GM18511 (cell line): ENCODE data around the gene SLC22A31.

ENCODE experiments used
- ATAC-seq: cut with Tn5 transposase; IDR thresholded peaks from one replicate; pipeline ENCODE4 v1.9.1; 2021; ENCODE audit warnings: mild to moderate bottlenecking, moderate library complexity; ENCODE audit not compliant: unreplicated experiment

Gene SLC22A31

DNA sequence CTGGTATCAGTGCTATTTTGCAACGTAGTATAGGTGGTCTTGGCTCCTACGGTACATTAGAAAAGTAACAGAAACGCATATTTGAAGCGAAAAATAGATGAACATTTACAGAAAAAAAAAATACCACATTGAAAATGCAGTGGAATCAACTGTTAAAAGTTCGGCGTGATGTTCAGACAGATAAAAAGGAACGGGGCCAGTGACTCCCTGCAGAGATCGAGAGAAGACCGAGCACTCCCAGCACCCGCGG lies 16.7 kb upstream of the SLC22A31 start:
- no peak for ATAC-seq

GRCh38 chr16:89216315-89217137 lies 16.2 kb upstream of the SLC22A31 start:
- ATAC-seq = no peak

DNA sequence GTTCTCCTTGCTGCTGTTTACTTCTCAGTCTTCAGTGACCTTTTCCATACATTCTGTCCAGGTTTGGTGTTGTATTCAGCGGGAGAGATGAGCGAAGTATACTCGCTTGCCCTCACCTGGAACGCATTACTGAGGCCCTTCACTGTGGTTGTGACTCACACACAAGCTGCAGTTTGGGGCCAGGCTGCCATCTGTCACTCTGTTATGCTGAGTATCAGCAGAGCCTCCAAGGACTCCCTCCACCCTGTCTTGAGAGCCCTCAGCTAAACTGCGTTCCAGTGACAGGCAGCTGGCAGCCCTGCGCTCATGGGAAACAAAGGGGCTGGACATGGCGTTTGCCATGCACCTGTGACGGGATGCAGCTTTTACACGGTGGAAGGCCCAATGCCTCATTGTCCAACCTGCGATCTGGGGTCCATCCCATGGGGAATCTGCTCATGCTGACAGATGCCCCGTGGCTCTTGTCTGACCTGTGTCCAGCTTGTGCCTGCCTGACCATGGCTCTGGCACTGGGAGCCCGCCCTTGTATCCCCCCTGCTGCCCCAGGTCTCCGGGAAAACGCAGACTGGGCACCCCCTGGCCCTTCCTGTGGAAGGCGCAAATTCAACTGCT lies 10.7 kb upstream of the SLC22A31 start:
- ATAC-seq = no peak

- no peak for ATAC-seq
Measured at GRCh38 chr16:89210165-89210903, 10.0 kb upstream of the SLC22A31 start.

- ATAC-seq = no peak
Measured at GRCh38 chr16:89209522-89210044, 9.2 kb upstream of the SLC22A31 start.

DNA sequence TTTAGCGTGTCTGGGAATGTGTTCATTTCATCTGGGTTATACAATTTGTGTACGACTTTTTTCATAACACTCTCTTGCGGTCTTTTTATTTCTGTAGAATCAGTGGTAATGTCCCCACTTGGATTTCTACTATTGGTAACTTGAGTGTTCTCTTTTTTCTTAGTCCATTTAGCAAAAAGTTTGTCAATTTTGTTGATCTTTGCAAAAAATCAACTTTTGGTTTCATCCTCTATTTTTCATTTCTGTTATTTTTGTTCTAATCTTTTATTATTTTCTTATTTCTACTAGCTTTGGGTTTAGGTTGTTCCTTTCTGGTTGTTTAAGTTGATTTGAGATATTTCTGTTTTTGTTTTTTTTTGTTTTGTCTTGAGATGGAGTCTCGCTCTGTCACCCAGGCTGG lies 7.7 kb upstream of the SLC22A31 start:
- ATAC-seq = no peak

DNA sequence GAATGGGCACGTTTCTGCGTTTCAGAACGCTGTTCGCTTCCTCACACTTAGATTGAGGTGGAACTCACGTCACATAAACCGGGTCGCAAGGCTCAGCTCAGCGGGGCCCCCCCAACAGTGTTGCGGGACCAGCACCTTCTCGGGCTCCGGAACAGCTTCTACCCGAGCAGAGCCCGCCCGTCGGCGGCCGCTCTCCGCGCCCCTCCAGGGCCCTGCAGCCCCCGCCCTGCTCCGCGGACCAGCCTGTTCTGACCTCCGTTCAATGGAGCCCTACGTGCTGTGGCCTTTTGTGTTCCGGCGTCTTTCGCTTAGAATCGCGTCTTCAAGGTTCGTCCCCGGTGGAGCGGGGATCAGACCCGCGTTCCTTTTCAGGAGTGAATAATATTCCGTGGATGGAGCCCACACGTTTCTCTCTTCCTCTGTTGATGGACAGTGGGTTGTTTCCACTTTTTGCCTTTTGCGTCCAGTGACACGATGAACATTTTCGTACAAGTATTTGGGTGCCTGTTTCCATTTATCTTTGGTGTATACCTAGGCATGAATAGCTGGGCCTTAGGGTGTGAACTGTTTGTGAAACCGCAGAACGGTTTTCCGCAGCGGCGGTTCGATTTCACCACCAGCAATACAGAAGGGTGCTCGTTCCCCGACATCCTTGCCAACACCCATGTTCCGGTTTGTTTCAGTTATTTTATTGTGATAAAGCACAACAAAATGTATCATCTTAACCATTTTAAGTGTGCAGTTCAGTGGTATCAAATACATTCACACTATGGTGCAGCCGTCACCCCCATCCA lies 2.3 kb upstream of the SLC22A31 start:
- ATAC-seq = no peak

GRCh38 chr16:89201439-89202377 lies 1.4 kb upstream of the SLC22A31 start:
- ATAC-seq = no peak

- ATAC-seq = no peak
Measured at GRCh38 chr16:89200850-89201411, 594 bp upstream of the SLC22A31 start.

DNA sequence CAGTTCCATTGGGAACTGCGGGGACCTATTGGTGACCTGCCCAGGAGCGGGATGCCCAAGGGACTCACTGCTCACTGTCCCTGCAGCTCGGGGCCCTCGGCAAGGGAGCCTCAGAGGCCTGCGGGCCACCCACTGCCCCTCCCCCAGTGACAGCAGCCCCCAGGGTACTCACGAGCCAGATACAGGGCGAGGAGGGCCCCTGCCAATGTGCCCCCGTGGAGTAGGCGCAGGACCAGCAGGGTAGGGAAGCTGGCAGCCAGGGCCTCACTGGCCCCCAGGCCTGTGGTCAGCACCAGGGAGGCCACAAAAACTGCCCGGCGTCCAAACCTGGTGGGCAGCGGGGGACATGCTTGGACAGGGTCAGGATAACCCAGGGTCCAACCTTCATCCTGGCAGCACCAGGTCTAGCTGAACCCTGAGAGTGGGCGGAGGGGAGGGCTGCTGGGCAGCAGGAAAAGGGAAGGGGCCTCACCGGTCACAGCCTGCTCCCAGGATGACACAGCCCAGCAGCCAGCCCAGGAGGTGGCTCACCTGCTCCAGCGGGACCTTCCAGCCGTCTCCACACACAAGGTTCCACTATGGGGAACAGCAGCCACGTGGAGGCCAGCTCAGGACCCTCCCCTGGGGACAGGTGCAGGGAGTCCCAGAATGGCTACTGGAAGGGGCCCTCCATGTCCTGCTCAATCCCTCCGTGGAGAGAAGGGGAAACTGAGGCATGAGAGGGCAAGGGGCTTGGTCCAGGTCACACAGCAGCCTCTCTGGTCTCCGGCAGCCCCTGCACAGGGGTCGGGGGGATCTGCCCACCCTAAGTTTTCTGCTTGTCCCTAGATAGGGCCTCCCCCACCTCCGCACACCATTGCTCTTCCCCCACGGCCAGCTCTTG lies 855 bp downstream of the SLC22A31 start:
- ATAC-seq = no peak

DNA sequence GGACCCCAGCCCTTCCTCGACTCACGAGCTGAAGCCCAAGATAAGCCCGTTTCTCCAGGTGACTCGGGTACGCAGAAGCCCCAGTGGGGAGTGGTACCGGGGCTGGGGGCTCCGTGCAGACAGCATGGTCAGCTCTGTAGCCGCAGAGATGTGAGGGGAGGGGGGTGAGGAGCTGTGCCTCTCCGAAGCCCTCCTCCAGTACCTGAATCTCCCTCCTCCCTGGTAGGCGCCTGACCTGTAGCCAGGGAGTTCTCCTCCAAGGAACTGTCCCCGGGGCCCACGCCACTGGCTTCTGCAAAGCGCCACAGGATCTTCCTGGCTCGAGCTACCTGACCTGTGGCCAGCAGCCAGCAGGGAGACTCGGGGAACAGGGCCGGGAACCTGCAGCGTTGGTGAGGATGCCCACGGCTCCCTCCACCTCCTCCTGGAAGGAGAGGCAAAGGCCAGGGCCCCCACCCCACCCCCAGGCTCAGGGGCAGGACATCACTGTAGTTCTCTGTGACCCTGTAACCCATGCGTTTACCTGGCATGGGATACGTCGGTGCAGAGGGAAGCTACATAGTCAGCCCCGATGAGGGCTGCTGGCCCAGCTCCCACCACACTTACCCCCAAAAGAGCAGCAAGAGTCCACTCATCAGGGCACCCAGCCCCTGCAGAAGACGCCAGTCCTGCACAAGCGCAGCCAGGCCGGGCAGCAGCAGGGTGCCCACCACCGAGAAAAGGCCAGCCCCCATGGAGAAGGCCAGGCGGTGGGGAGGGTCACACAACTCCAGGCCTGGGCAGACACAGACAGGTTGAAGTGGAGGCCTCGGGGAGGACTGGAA lies 1.7 kb downstream of the SLC22A31 start:
- no peak for ATAC-seq

DNA sequence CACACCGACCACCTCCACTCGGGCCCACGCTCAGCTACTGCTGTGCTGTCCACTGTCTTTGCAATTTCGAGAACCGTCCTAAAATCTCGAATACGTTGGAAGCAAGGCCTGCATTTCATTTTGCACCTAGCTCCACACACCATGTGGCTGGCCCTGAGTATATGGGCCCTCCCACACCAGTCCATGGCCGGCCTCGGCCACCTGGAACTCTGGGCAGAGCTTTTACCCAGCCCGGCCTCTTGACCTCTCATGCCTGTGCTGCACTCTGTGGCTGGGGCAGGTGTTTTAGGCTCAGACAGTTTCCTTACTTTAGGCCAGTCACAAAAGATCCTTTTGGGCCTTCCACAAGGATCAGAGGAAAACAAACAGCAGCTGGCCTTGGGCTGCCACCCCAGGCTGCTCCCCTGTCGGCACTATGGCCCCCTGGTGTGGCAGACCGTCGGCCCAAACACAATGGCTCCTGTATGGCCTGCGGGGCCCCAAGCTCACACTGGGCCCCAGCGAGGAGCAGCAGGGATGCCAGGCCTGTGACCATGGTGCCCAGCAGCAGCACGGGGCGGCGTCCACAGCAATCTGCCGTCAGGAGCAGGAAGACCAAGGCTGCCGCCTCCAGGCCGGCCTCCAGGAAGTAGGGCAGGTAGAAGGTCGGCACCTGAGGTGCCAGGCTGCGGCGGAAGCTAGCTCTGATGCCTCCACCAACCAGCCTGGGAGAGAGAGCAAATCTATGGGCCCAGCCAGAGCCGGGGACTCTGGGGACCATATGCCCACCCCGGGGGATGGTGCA lies 2.5 kb downstream of the SLC22A31 start:
- ATAC-seq = no peak

GRCh38 chr16:89197033-89197632 lies 3.2 kb downstream of the SLC22A31 start:
- no peak for ATAC-seq

- ATAC-seq = no peak
Measured at GRCh38 chr16:89195521-89196171, 4.7 kb downstream of the SLC22A31 start.

DNA sequence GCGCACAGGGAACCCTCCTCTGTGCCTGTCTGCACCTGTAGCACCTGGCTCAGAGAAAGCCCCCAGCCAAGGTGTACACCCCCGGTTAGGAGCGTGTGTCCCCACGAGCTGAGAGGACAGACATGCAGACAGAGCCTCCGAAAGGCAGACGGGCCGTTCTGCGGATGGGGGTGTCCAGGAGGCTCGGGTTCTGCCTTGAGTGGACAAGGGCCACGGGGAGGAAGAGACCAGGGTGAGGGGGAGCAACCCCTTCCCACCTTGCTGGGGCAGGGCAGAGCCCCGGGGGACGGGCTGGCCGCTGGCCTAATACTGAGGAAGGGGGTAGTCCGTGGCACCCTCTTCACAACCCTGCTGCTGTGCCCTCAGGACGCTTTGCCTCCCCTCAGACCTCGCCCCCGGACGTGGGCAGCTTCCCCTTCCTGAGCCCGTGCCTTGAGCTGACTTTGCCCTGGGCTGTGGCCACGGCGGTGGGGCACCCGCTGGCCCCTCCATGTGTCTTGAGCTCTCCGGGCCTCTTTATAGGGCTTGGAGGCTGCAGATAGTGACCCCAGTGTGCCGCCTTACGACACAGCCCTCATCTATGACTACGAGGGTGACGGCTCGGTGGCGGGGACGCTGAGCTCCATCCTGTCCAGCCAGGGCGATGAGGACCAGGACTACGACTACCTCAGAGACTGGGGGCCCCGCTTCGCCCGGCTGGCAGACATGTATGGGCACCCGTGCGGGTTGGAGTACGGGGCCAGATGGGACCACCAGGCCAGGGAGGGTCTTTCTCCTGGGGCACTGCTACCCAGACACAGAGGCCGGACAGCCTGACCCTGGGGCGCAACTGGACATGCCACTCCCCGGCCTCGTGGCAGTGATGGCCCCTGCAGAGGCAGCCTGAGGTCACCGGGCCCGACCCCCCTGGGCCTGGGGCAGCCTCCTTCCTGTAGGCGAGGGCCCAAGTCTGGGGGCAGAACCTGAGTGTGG lies 5.7 kb downstream of the SLC22A31 start:
- ATAC-seq = no peak
